Head of caudate nucleus (tissue), 42 donors: Measurements from ENCODE around the gene GSTCD.
"Not testable (repeated sequence)": the region's sequence is repeated elsewhere in the genome, so short reads cannot be mapped to it uniquely, and the experiment has no call there.

Experiments
- DNase-seq, 42 donors: peaks; one replicate each; pipeline versions ENCODE4 v3.0.0 to v3.0.0-alpha.2; 2020 to 2021; ENCODE audit warnings: mixed read lengths in 7 of 42
- intact Hi-C: fragments of 100-400 bp; cut with DNase I; formaldehyde crosslinking; loops from one replicate; pipeline ENCODE4 v1.15.0; 2022

GSTCD gene

GRCh38 chr4:105852230-105852629 lies 143.6 kb downstream of the GSTCD start:
- intact Hi-C loops, DNase-seq: not testable (repeated sequence)

GRCh38 chr4:105858466-105859040 lies 150.0 kb downstream of the GSTCD start:
- intact Hi-C loops, result no loop called here
- DNase-seq, result no peak

GRCh38 chr4:105859233-105859632 lies 150.6 kb downstream of the GSTCD start:
- intact Hi-C loops, result no loop called here
- DNase-seq, result no peak

GRCh38 chr4:105870963-105871362 lies 162.4 kb downstream of the GSTCD start:
- intact Hi-C loops, result no loop called here

GRCh38 chr4:105871997-105872396 lies 163.4 kb downstream of the GSTCD start:
- intact Hi-C loops, result no loop called here
- DNase-seq, result no peak

More at GRCh38 chr4:105870963-105871362, 162.4 kb downstream of the GSTCD start:
- DNase-seq, result no peak

GRCh38 chr4:105875233-105875632 lies 166.6 kb downstream of the GSTCD start:
- no peak for DNase-seq
- intact Hi-C loops, result no loop called here

- intact Hi-C loops, result no loop called here
- DNase-seq, result no peak
These were observed 170.1 kb downstream of the GSTCD start for GRCh38 chr4:105878668-105879067.

- intact Hi-C loops, result no loop called here
- no peak for DNase-seq
These were observed 178.9 kb downstream of the GSTCD start for GRCh38 chr4:105887508-105887907.

- DNase-seq, result peak in 28 of 42 donors; percentile 7 to 69 (median 26)
- intact Hi-C loops, result no loop called here
These were observed 186.3 kb downstream of the GSTCD start, which contains the start of gene NPNT for GRCh38 chr4:105894660-105895582. Gene NPNT (plus strand): TSS chr4:105895471. CDS start chr4:105895653, 182 bp downstream.

- DNase-seq, result peak in 36 of 42 donors; percentile 6 to 72 (median 40)
- intact Hi-C loops, result no loop called here
These were observed 187.2 kb downstream of the GSTCD start for GRCh38 chr4:105895583-105896460.

- intact Hi-C loops, result no loop called here
- DNase-seq, result peak in 1 of 42 donors; percentile 20
These were observed 187.9 kb downstream of the GSTCD start for GRCh38 chr4:105896461-105896942.
